Measurements from ENCODE around the gene KRTAP24-1.

Gene KRTAP24-1

GRCh38 chr21:30234050-30234449 is 48.7 kb downstream of the KRTAP24-1 start:
- no peak for DNase-seq (ENCODE audit: low read depth, low spot score)

- DNase-seq (ENCODE audit: low read depth, low spot score): no peak
These were observed 49.3 kb downstream of the KRTAP24-1 start for GRCh38 chr21:30233228-30234020.

GRCh38 chr21:30232011-30232410 is 50.7 kb downstream of the KRTAP24-1 start:
- DNase-seq (ENCODE audit: low read depth, low spot score): no peak

Data from activated naive CD8-positive, alpha-beta T cell treated with anti-CD3 and anti-CD28 coated beads, Interleukin-2, amount 50 U/mL, for 16 hours (primary cell).